ENCODE measurements around the gene RNF213.

GRCh38 chr17:80418589-80418988 is 157.9 kb downstream of the RNF213 start:
- TF ChIP-seq CTCF (optimal IDR thresholded peaks at IDR 0.05 in 1 of 3, IDR thresholded peaks at IDR 0.05 in 1 of 3, conservative IDR thresholded peaks at IDR 0.05 in 1 of 3; ENCODE audit: extremely low read depth in 1 of 3, insufficient read depth in 2 of 3, low read length in 3 of 3) (no peak), EZH2 (IDR thresholded peaks at IDR 0.05; ENCODE audit: low read length) (no peak)

Measured in keratinocyte (primary cell).